ENCODE measurements around the gene TEAD4.

The TEAD4 gene

GRCh38 chr12:2960996-2961616, 1.9 kb downstream of the TEAD4 start:
- DNase-seq: no peak

GRCh38 chr12:2961705-2962104, 2.5 kb downstream of the TEAD4 start:
- DNase-seq: no peak

DNA sequence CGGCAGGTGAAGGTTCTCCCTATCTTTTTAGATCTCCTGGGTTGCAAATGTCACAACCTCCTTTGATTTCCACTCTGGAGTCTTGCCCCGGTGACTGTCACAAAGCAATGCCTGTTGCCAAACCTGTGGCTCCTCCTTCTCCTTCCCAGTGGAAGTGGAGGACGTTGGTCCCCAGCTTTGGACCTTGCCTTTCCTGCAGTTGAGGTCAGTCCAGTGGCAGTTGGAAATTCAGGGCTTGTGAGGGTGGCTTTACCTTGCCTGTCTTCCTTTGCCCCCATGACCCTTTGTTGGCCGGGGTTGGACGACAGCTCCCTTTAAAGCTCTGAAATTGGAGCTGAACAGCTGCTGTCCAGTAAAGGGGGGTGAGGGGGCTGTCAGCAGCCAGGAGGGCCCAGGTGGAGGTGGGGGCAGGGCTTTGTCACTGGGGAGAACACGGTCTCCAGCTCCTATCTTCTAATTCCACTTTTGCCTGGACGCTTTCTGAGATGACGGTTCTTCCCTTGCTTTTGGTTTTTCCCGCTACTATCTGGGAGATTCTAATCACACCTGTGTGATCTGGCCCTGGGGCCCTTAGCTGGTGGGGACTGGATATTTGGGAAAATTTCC, 4.1 kb downstream of the TEAD4 start:
- no peak for DNase-seq

GRCh38 chr12:2963760-2964292, 4.6 kb downstream of the TEAD4 start:
- DNase-seq: no peak

DNA sequence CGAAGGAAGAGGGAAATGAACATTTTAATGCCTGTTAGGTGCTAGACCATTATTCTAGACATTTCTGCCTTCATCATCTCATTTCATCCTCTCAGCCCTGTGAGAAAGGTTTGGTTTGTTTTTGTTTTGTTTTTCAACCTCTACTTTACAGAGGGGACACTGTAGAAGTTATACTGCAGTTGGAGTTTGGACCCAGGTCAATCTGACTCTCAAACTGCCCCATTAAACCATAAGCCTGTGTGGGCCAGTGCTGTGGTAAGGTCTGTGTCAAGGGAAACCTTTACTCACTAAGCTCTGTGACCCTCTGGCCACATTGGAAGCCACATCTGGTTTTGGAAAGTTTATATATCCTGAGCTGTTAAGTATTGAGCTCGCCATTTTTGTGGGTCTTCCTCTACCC, 8.5 kb downstream of the TEAD4 start:
- DNase-seq: no peak

DNA sequence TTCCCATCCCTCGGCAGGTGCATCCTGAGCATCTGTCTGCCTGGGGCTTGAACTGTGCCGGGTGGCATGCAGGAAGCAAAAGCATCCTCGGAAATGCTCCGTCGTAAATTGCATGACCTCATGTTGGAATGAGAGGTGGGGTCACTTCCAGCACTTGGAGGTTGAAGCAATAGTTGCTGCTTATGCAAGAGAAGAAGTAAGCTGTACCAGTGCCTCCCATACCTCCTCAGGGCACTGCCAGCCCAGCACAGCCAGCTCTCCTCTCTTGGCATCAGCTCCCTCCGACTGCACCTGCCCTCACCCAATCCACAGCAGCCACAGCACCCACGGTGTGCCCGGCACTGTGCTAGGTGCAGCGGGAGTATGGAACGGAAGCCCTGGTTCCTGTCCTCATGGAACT, 11.5 kb downstream of the TEAD4 start:
- no peak for DNase-seq

GRCh38 chr12:2973566-2973965, 14.4 kb downstream of the TEAD4 start:
- no peak for DNase-seq

- DNase-seq: no peak
Measured at GRCh38 chr12:2974560-2974971, 15.4 kb downstream of the TEAD4 start.

- no peak for DNase-seq
Measured at GRCh38 chr12:2976581-2976996, 17.4 kb downstream of the TEAD4 start.

- DNase-seq: no peak
Measured at GRCh38 chr12:2977776-2978175, 18.6 kb downstream of the TEAD4 start.

DNA sequence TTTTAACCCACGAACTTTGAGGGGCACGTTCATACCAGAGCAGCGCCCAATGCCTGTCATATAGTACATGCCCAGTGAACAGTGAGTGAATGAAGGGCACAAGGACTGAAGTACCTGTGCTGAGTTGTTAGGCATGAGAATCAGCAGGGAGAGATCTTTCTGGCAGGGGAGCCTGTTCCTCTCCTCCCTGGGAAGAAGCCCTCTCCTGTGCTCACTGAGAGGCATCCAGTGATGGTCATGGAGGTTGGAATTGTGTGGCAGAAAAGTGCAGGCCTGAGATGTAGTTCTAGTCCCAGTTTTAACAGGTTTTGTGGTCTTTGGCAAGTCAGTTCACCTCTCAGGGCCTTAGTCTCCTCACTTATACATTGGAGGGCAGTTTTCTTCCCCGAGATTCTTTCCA, 20.6 kb downstream of the TEAD4 start:
- DNase-seq: no peak

DNA sequence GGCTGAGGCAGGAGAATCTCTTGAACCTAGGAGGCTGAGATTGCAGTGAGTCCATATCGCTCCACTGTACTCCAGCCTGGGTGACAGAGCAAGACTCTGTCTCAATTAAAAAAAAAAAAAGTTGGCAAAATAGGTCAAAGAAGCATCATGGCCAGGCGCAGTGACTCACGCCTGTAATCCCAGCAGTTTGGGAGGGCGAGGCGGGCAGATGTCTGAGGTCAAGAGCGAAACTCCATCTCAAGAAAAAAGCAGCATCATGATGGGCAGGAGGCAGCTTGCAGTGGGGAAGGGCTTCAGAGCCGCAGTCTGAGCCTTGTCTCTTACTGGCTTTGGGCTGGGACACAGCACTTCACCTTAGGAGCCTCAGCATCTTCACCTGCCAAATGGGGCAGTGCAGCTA, 21.4 kb downstream of the TEAD4 start:
- no peak for DNase-seq

GRCh38 chr12:2982361-2982760, 23.2 kb downstream of the TEAD4 start:
- DNase-seq: no peak

- DNase-seq: no peak
Measured at GRCh38 chr12:2984249-2984648, 25.1 kb downstream of the TEAD4 start.

DNA sequence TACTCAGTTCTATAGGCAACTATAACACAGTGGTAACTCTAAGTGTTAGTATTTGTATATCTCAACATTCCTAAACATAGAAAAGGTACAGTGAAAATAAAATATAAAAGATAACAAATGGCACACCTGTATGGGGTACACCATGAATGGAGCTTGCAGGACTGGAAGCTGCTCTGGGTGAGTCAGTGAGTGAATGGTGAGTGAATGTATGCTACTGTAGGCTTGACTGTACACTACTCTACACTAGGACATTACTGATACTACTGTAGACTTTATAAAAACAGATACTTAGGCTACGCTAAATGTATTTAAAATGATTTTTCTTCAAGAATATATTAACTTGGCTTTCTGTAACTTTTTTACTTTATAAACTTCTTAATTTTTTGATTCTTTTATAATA, 25.5 kb downstream of the TEAD4 start:
- DNase-seq: no peak

GRCh38 chr12:2986876-2987275, 27.7 kb downstream of the TEAD4 start:
- DNase-seq: no peak

DNA sequence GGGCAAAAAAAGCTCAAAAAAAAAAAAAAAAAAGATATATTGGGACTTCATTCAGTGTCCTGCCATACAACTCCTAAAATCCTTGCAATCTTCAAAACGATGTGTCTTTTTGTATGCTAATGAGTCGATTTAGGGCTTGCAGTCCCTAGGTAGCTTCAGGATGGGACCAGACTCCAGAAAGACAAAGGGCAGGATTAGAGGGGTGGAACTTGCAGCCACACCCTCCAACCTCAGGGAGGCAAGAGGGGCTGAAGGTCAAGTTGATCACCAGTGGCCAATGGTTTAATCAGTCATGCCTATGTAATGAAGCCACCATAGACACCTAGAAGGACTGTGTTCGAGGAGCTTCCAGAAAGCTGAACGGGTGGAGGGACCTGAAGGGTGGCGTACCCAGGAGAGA, 29.3 kb downstream of the TEAD4 start:
- no peak for DNase-seq

- no peak for DNase-seq
Measured at GRCh38 chr12:2992724-2993123, 33.5 kb downstream of the TEAD4 start.

DNA sequence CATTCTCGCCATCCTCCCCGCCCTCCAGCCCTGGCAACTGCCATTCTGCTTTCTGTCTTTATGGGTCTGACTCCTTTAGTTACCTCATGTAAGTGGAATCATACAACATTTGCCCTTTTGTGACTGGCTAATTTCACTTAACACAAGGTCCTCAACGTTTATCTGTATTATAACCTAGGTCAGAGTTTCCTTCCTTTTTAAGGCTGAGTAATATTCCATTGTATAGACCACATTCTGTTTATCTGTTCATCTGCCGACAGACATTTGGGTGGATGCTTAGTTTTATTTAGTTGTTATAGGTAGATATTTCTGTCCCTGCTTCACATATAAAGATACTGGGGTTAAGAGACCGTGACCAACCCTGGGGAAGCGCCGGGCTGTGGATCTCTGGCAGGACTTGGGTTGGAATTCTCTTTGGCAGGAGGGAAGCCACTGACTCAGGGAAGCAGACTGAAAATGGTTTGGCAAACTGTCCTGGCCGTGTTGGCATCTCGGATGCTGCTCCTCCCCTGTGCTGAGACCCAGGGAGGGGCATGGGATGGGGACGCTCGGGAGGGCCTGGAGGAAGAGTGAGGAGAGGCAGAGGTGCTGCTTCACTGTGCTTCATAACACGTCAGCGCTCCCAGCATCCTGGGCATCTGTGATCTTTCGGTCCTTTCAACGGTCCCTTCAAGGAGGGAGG, 38.9 kb downstream of the TEAD4 start:
- no peak for DNase-seq

GRCh38 chr12:2998789-2999264, 39.6 kb downstream of the TEAD4 start:
- no peak for DNase-seq

DNA sequence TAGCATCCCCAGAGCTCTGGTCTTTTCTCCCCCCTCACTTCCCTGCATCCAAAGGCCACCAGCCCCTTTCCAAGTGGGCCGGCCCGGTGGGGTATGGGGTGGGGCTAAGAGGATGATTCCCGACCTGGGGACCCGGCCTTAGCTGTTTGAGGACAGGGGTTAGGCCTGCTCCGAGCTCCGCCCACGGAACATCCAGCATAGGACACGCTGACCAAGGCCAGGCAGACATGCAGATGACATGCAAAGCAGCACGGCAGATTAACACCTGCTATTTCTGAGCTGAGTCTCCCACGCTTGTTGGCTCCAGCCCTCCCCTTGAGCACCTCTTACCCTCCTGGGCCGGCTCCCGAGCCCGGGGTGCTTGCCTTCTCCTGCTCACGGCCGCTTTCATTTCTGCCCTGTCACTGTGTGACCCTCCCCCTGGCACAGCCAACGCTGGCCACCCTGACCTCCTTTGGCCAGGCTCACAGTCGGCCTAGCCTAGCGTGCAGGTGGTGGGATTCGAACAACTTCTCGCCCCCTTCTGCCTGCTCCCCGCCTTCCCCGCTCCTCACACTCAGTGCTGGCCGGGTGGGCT, 40.2 kb downstream of the TEAD4 start:
- DNase-seq: no peak

DNA sequence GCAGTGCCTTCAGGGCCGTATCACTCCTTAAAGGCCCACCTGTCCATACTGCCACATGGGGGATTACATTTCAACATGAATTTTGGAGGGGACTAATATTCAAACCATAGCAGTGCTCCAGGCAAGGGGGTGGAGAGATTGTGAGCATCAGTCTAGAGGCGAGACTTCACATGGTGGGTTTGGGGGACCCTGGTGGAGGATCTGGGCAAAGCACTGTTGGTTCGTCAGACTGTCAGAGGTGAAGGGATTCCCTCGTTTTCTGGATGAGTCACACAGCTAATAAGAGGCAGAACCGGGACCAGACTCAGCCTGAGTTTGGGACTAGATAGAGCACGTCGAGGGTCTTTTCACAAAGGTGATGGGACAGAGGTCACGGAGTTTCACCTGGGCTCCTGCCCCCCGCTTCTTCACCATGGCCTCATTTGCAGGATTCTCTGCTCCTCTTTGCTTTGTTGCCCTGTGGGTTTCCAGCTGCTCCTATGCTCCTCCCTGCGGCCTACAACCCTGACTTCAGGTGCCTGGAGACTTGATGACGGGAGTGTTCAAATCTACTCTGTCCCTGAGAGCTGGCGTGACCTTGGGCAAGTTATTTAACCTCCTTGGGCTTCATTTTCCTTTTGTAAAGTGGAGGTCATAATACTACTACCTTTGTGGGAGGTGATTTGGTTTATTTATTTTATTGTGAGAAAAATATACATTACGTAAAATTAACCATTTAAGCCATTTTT, 41.5 kb downstream of the TEAD4 start:
- DNase-seq: no peak

DNA sequence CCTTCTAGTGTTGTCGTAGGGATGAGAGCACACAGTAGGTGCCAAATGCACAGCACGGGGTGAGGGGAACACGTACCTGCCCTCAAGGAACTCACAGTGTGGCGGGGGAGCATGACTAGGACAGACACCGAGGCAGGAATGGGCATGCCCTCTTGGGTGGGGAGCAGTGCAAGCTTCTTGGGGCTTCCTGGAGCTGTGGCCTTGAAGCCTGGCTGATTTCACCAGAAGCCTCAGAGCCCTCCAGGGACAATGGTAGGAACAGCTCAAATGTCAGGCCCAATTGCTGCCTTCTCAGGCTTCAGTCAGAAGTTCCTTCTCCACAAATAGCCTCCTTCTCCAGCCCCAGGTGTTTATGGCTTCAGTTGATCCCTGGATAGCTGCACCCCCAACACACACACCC, 43.4 kb downstream of the TEAD4 start:
- no peak for DNase-seq
